GM12878 (cell line): Measurements from ENCODE around the gene MYOCD. TPM values are rescaled to one million over a fixed set of nuclear protein-coding genes. Genes with fewer than 3 reads are reported as not detected.

Source experiments
- ASH2L ChIP-seq: fragments of 300-600, 200-600 bp; sonication (generic); IDR thresholded peaks from 2 replicates; pipeline ENCODE4 v1.6.1; 2017; ENCODE audit warnings: low read depth, mild to moderate bottlenecking, borderline replicate concordance
- ATF3 ChIP-seq: IDR thresholded peaks from 2 replicates; pipeline ENCODE4 v1.6.1; 2011; ENCODE audit warnings: low read depth, mild to moderate bottlenecking, low read length, moderate library complexity, borderline replicate concordance; ENCODE audit errors: extremely low read depth
- BRCA1 ChIP-seq: IDR thresholded peaks from 2 replicates; pipeline ENCODE4 v1.6.1; 2011; ENCODE audit warnings: low read depth, low read length, improper control_type of control experiment
- CBFB ChIP-seq: IDR thresholded peaks from 2 replicates; pipeline ENCODE4 v1.6.1; 2016; ENCODE audit warnings: antibody characterized with exemption, low read depth
- CBX3 ChIP-seq: fragments of 200-600 bp; sonication (generic); IDR thresholded peaks from 2 replicates; pipeline ENCODE4 v1.6.1; 2016; ENCODE audit warnings: low read depth, borderline replicate concordance
- CHD1 ChIP-seq: IDR thresholded peaks from 2 replicates; pipeline ENCODE4 v1.6.1; 2012; ENCODE audit warnings: low read depth, low read length, improper control_type of control experiment
- JUNB ChIP-seq: IDR thresholded peaks from 2 replicates; pipeline ENCODE4 v1.6.1; 2016; ENCODE audit warnings: antibody characterized with exemption, mild to moderate bottlenecking
- MYB ChIP-seq: fragments of 150-350 bp; IDR thresholded peaks from 2 replicates; pipeline ENCODE4 v1.6.1; 2014; ENCODE audit warnings: mild to moderate bottlenecking, low read depth, low read length, borderline replicate concordance
- NFYB ChIP-seq: IDR thresholded peaks from 2 replicates; pipeline ENCODE4 v1.6.1; 2011; ENCODE audit warnings: low read depth, mild to moderate bottlenecking, low read length, improper control_type of control experiment, moderate library complexity; ENCODE audit not compliant: insufficient read depth
- NRF1 ChIP-seq: conservative IDR thresholded peaks from 2 replicates; pipeline ENCODE4 v1.6.1; 2011; ENCODE audit warnings: mild to moderate bottlenecking, low read depth, low read length, improper control_type of control experiment
- PML ChIP-seq: IDR thresholded peaks from 2 replicates; pipeline ENCODE4 v1.6.1; 2012; ENCODE audit warnings: low read length, inconsistent platforms
- RB1 ChIP-seq: fragments of 450-650 bp; formaldehyde crosslinking; IDR thresholded peaks from 2 replicates; pipeline ENCODE4 v1.6.1; 2017; ENCODE audit warnings: mild to moderate bottlenecking, borderline replicate concordance
- SMAD5 ChIP-seq: IDR thresholded peaks from 2 replicates; pipeline ENCODE4 v1.6.1; 2016; ENCODE audit warnings: antibody characterized with exemption, low read depth
- SPI1 ChIP-seq: IDR thresholded peaks from 2 replicates; pipeline ENCODE4 v1.6.1; 2011; ENCODE audit warnings: low read depth, mild to moderate bottlenecking, low read length, moderate library complexity, borderline replicate concordance; ENCODE audit not compliant: insufficient read depth
- polyA plus RNA-seq, 11 experiments: library from polyadenylated mRNA; depleted of rRNA in 4 of 11; unstranded in 6 of 11; stranded (reverse) in 5 of 11; fragments of >200 nt; fragmentation: Nextera tagmentation in 4 of 11; fragmentation: Illumina TruSeq in 1 of 11; extraction: Ambion mirVana in 4 of 11; extraction: Trizol in 1 of 11; gene quantifications; 1 replicate in 1 of 11; 2 replicates in 10 of 11; pipeline versions ENCODE4 v1.2.1 to v1.2.3, GENCODE V29; 2011 to 2016; ENCODE audit warnings: inconsistent platforms in 2 of 11, missing spikeins in 2 of 11, low read depth in 1 of 11
- total RNA-seq, 4 experiments: library from RNA; depleted of rRNA in 3 of 4; stranded (reverse); fragments of >200 nt in 3 of 4; fragmentation: Illumina TruSeq in 1 of 4; extraction: Trizol in 1 of 4; gene quantifications; 2 replicates each; pipeline versions ENCODE4 v1.2.1 to v1.2.3, GENCODE V29; 2013 to 2021
- TF ChIP-seq, protein P1 (sequence below): IDR thresholded peaks from 2 replicates; pipeline ENCODE4 v1.6.1; 2012; ENCODE audit warnings: improper control_type of control experiment, low read depth, low read length; ENCODE audit not compliant: insufficient replicate concordance
- TF ChIP-seq, protein P2 (sequence below): IDR thresholded peaks from 2 replicates; pipeline ENCODE4 v1.6.1; 2012; ENCODE audit warnings: low read depth, low read length, improper control_type of control experiment
- TF ChIP-seq, protein P3 (sequence below): fragments of 450-650 bp; IDR thresholded peaks from 2 replicates; pipeline ENCODE4 v1.6.1; 2017; ENCODE audit warnings: mild to moderate bottlenecking, moderate library complexity

Gene MYOCD
- total and polyA plus RNA-seq, 10 of the 15 experiments (the other 5 are each of a cell fraction or from before 2014, with no cell fraction given): not detected

DNA sequence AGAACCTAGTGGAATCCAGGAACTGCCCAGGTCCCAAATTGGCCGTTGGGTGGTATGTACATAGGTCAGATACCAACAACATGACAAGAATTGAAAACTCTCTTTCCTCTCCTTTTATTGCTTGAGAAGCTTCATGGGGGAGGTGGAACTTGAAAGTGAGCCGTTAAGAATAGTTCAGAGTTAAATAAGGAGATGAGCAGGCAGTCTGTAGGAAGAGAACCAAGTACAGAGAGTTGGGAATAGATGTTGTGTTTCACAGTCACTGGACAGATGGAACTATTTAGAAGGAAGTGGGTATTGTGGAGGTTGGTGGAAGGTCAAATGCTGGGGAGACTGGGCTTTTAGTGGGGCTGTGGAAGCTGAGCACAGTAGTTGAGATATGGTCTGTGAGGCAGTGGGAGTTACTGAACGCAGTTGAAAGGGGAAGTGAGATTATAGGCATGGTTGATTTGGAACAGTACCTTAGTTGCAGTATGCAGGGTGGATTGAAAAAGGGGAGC lies 150.0 kb downstream of the MYOCD start (continued):
- TF ChIP-seq PML (0 out of 2 replicates have a peak, but pooled peaks have one; percentile 45), NRF1 (no peak), ATF3 (no peak), SMAD5 (no peak), NFYB (no peak), CHD1 (no peak), MYB (no peak), CBX3 (no peak), JUNB (no peak), BRCA1 (no peak), CBFB (no peak), SPI1 (peak; percentile 99), ASH2L (0 out of 2 replicates have a peak, but pooled peaks have one; percentile 76), RB1 (no peak)
- TF ChIP-seq, protein P1, sequence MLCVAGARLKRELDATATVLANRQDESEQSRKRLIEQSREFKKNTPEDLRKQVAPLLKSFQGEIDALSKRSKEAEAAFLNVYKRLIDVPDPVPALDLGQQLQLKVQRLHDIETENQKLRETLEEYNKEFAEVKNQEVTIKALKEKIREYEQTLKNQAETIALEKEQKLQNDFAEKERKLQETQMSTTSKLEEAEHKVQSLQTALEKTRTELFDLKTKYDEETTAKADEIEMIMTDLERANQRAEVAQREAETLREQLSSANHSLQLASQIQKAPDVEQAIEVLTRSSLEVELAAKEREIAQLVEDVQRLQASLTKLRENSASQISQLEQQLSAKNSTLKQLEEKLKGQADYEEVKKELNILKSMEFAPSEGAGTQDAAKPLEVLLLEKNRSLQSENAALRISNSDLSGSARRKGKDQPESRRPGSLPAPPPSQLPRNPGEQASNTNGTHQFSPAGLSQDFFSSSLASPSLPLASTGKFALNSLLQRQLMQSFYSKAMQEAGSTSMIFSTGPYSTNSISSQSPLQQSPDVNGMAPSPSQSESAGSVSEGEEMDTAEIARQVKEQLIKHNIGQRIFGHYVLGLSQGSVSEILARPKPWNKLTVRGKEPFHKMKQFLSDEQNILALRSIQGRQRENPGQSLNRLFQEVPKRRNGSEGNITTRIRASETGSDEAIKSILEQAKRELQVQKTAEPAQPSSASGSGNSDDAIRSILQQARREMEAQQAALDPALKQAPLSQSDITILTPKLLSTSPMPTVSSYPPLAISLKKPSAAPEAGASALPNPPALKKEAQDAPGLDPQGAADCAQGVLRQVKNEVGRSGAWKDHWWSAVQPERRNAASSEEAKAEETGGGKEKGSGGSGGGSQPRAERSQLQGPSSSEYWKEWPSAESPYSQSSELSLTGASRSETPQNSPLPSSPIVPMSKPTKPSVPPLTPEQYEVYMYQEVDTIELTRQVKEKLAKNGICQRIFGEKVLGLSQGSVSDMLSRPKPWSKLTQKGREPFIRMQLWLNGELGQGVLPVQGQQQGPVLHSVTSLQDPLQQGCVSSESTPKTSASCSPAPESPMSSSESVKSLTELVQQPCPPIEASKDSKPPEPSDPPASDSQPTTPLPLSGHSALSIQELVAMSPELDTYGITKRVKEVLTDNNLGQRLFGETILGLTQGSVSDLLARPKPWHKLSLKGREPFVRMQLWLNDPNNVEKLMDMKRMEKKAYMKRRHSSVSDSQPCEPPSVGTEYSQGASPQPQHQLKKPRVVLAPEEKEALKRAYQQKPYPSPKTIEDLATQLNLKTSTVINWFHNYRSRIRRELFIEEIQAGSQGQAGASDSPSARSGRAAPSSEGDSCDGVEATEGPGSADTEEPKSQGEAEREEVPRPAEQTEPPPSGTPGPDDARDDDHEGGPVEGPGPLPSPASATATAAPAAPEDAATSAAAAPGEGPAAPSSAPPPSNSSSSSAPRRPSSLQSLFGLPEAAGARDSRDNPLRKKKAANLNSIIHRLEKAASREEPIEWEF: no peak
- TF ChIP-seq, protein P2, sequence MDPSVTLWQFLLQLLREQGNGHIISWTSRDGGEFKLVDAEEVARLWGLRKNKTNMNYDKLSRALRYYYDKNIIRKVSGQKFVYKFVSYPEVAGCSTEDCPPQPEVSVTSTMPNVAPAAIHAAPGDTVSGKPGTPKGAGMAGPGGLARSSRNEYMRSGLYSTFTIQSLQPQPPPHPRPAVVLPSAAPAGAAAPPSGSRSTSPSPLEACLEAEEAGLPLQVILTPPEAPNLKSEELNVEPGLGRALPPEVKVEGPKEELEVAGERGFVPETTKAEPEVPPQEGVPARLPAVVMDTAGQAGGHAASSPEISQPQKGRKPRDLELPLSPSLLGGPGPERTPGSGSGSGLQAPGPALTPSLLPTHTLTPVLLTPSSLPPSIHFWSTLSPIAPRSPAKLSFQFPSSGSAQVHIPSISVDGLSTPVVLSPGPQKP: no peak
- TF ChIP-seq, protein P3, sequence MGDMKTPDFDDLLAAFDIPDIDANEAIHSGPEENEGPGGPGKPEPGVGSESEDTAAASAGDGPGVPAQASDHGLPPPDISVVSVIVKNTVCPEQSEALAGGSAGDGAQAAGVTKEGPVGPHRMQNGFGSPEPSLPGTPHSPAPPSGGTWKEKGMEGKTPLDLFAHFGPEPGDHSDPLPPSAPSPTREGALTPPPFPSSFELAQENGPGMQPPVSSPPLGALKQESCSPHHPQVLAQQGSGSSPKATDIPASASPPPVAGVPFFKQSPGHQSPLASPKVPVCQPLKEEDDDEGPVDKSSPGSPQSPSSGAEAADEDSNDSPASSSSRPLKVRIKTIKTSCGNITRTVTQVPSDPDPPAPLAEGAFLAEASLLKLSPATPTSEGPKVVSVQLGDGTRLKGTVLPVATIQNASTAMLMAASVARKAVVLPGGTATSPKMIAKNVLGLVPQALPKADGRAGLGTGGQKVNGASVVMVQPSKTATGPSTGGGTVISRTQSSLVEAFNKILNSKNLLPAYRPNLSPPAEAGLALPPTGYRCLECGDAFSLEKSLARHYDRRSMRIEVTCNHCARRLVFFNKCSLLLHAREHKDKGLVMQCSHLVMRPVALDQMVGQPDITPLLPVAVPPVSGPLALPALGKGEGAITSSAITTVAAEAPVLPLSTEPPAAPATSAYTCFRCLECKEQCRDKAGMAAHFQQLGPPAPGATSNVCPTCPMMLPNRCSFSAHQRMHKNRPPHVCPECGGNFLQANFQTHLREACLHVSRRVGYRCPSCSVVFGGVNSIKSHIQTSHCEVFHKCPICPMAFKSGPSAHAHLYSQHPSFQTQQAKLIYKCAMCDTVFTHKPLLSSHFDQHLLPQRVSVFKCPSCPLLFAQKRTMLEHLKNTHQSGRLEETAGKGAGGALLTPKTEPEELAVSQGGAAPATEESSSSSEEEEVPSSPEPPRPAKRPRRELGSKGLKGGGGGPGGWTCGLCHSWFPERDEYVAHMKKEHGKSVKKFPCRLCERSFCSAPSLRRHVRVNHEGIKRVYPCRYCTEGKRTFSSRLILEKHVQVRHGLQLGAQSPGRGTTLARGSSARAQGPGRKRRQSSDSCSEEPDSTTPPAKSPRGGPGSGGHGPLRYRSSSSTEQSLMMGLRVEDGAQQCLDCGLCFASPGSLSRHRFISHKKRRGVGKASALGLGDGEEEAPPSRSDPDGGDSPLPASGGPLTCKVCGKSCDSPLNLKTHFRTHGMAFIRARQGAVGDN: no peak
